ENCODE data around the gene SELENOP.
"Not testable (repeated sequence)": the region's sequence is repeated elsewhere in the genome, so short reads cannot be mapped to it uniquely, and the experiment has no call there.

SELENOP gene

GRCh38 chr5:42819745-42820144, 8.1 kb upstream of the SELENOP start:
- Histone ChIP-seq H3K4me1 (ENCODE audit: insufficient read depth, low read length) (no peaks in the 10 kb centered on the region), H2AFZ (ENCODE audit: low read depth, low read length) (no peak overlapping the region), H3K36me3 (ENCODE audit: insufficient read depth, low read length) (no peaks in the 10 kb centered on the region), H3K9me3 (ENCODE audit: low read length) (no peaks in the 10 kb centered on the region), H3K27me3 (ENCODE audit: insufficient read depth, low read length) (no peaks in the 10 kb centered on the region), H3K4me3 (ENCODE audit: low read length) (no peak overlapping the region)

- H3K4me3 ChIP-seq (ENCODE audit: low read length); H3K36me3 ChIP-seq (ENCODE audit: insufficient read depth, low read length); H3K4me1 ChIP-seq (ENCODE audit: insufficient read depth, low read length); H3K9me3 ChIP-seq (ENCODE audit: low read length); H3K27me3 ChIP-seq (ENCODE audit: insufficient read depth, low read length); H2AFZ ChIP-seq (ENCODE audit: low read depth, low read length): not testable (repeated sequence)
These were observed 4.9 kb upstream of the SELENOP start for GRCh38 chr5:42816546-42816945.

GRCh38 chr5:42813533-42813932, 1.8 kb upstream of the SELENOP start:
- Histone ChIP-seq H3K4me1 (ENCODE audit: insufficient read depth, low read length) (peaks cover 6% of the 10 kb centered on the region), H3K27me3 (ENCODE audit: insufficient read depth, low read length) (no peaks in the 10 kb centered on the region), H3K36me3 (ENCODE audit: insufficient read depth, low read length) (no peaks in the 10 kb centered on the region), H2AFZ (ENCODE audit: low read depth, low read length) (no peak overlapping the region), H3K9me3 (ENCODE audit: low read length) (no peaks in the 10 kb centered on the region), H3K4me3 (ENCODE audit: low read length) (no peak overlapping the region)

- H3K27me3 ChIP-seq (ENCODE audit: insufficient read depth, low read length) = no peaks in the 10 kb centered on the region
- no peaks in the 10 kb centered on the region for H3K9me3 ChIP-seq (ENCODE audit: low read length)
- H3K36me3 ChIP-seq (ENCODE audit: insufficient read depth, low read length) = no peaks in the 10 kb centered on the region
- peak overlapping the region; percentile 73 for H2AFZ ChIP-seq (ENCODE audit: low read depth, low read length)
- H3K4me1 ChIP-seq (ENCODE audit: insufficient read depth, low read length) = peaks cover 6% of the 10 kb centered on the region
- H3K4me3 ChIP-seq (ENCODE audit: low read length) = no peak overlapping the region
These were observed 928 bp upstream of the SELENOP start for GRCh38 chr5:42812620-42813019.

GRCh38 chr5:42810834-42811590, 680 bp downstream of the SELENOP start:
- H2AFZ ChIP-seq (ENCODE audit: low read depth, low read length) = no peak overlapping the region
- no peaks in the 10 kb centered on the region for H3K27me3 ChIP-seq (ENCODE audit: insufficient read depth, low read length)
- peak overlapping the region; percentile 17 for H3K4me3 ChIP-seq (ENCODE audit: low read length)
- H3K9me3 ChIP-seq (ENCODE audit: low read length) = no peaks in the 10 kb centered on the region
- no peaks in the 10 kb centered on the region for H3K36me3 ChIP-seq (ENCODE audit: insufficient read depth, low read length)
- H3K4me1 ChIP-seq (ENCODE audit: insufficient read depth, low read length) = peaks cover 6% of the 10 kb centered on the region

- H3K27me3 ChIP-seq (ENCODE audit: insufficient read depth, low read length) = no peaks in the 10 kb centered on the region
- no peak overlapping the region for H3K4me3 ChIP-seq (ENCODE audit: low read length)
- H3K9me3 ChIP-seq (ENCODE audit: low read length) = no peaks in the 10 kb centered on the region
- H3K4me1 ChIP-seq (ENCODE audit: insufficient read depth, low read length) = peaks cover 6% of the 10 kb centered on the region
- H3K36me3 ChIP-seq (ENCODE audit: insufficient read depth, low read length) = no peaks in the 10 kb centered on the region
- H2AFZ ChIP-seq (ENCODE audit: low read depth, low read length) = no peak overlapping the region
These were observed 2.6 kb downstream of the SELENOP start for GRCh38 chr5:42808888-42809611.

GRCh38 chr5:42807722-42808447, 3.8 kb downstream of the SELENOP start:
- Histone ChIP-seq H3K27me3 (ENCODE audit: insufficient read depth, low read length) (no peaks in the 10 kb centered on the region), H3K9me3 (ENCODE audit: low read length) (no peaks in the 10 kb centered on the region), H2AFZ (ENCODE audit: low read depth, low read length) (no peak overlapping the region), H3K36me3 (ENCODE audit: insufficient read depth, low read length) (no peaks in the 10 kb centered on the region), H3K4me3 (ENCODE audit: low read length) (no peak overlapping the region), H3K4me1 (ENCODE audit: insufficient read depth, low read length) (peaks cover 6% of the 10 kb centered on the region)

GRCh38 chr5:42806701-42807262, 4.9 kb downstream of the SELENOP start:
- Histone ChIP-seq H3K27me3 (ENCODE audit: insufficient read depth, low read length) (no peaks in the 10 kb centered on the region), H3K4me3 (ENCODE audit: low read length) (no peak overlapping the region), H3K4me1 (ENCODE audit: insufficient read depth, low read length) (peaks cover 1% of the 10 kb centered on the region), H2AFZ (ENCODE audit: low read depth, low read length) (no peak overlapping the region), H3K9me3 (ENCODE audit: low read length) (no peaks in the 10 kb centered on the region), H3K36me3 (ENCODE audit: insufficient read depth, low read length) (no peaks in the 10 kb centered on the region)

- Histone ChIP-seq H3K9me3 (ENCODE audit: low read length) (no peaks in the 10 kb centered on the region), H3K27me3 (ENCODE audit: insufficient read depth, low read length) (no peaks in the 10 kb centered on the region), H3K36me3 (ENCODE audit: insufficient read depth, low read length) (no peaks in the 10 kb centered on the region), H3K4me1 (ENCODE audit: insufficient read depth, low read length) (no peaks in the 10 kb centered on the region), H2AFZ (ENCODE audit: low read depth, low read length) (no peak overlapping the region), H3K4me3 (ENCODE audit: low read length) (no peak overlapping the region)
These were observed 5.5 kb downstream of the SELENOP start for GRCh38 chr5:42806004-42806700.

- no peak overlapping the region for H3K4me3 ChIP-seq (ENCODE audit: low read length)
- no peak overlapping the region for H2AFZ ChIP-seq (ENCODE audit: low read depth, low read length)
- no peaks in the 10 kb centered on the region for H3K4me1 ChIP-seq (ENCODE audit: insufficient read depth, low read length)
- no peaks in the 10 kb centered on the region for H3K36me3 ChIP-seq (ENCODE audit: insufficient read depth, low read length)
- H3K9me3 ChIP-seq (ENCODE audit: low read length) = no peaks in the 10 kb centered on the region
- no peaks in the 10 kb centered on the region for H3K27me3 ChIP-seq (ENCODE audit: insufficient read depth, low read length)
These were observed 6.9 kb downstream of the SELENOP start for GRCh38 chr5:42804717-42805339.

GRCh38 chr5:42801516-42802166, 10.1 kb downstream of the SELENOP start:
- Histone ChIP-seq H2AFZ (ENCODE audit: low read depth, low read length) (no peak overlapping the region), H3K9me3 (ENCODE audit: low read length) (no peaks in the 10 kb centered on the region), H3K36me3 (ENCODE audit: insufficient read depth, low read length) (no peaks in the 10 kb centered on the region), H3K27me3 (ENCODE audit: insufficient read depth, low read length) (no peaks in the 10 kb centered on the region), H3K4me3 (ENCODE audit: low read length) (no peak overlapping the region), H3K4me1 (ENCODE audit: insufficient read depth, low read length) (no peaks in the 10 kb centered on the region)

GRCh38 chr5:42800748-42801330, 10.9 kb downstream of the SELENOP start:
- Histone ChIP-seq H3K4me1 (ENCODE audit: insufficient read depth, low read length) (no peaks in the 10 kb centered on the region), H3K4me3 (ENCODE audit: low read length) (no peak overlapping the region), H3K36me3 (ENCODE audit: insufficient read depth, low read length) (no peaks in the 10 kb centered on the region), H2AFZ (ENCODE audit: low read depth, low read length) (no peak overlapping the region), H3K9me3 (ENCODE audit: low read length) (no peaks in the 10 kb centered on the region), H3K27me3 (ENCODE audit: insufficient read depth, low read length) (no peaks in the 10 kb centered on the region)
